ENCODE data around the gene ARPC2.
A peak's percentile ranks its signal among the peaks of the same experiment; 100 is the strongest.

ARPC2 gene

GRCh38 chr2:218180467-218181114, 36.4 kb upstream of the ARPC2 start:
- Histone ChIP-seq H3K27me3 (ENCODE audit: insufficient read depth, poor library complexity, severe bottlenecking) (no peaks in the 10 kb centered on the region), H3K4me3 (replicated peaks; ENCODE audit: insufficient read depth, low read length) (no peak overlapping the region), H3K27ac (replicated peaks) (no peak overlapping the region)
- DNase-seq (ENCODE audit: low read depth in 1 of 2, low spot score in 1 of 2) = no peak
- TF ChIP-seq POLR2AphosphoS5 (IDR thresholded peaks at IDR 0.05; ENCODE audit: low read depth) = no peak
- TF ChIP-seq REST (IDR thresholded peaks at IDR 0.05; ENCODE audit: insufficient replicate concordance, low read depth) = no peak
- TF ChIP-seq SPI1 (IDR thresholded peaks at IDR 0.05; ENCODE audit: borderline replicate concordance, low read depth) = no peak
- TF ChIP-seq GABPA (IDR thresholded peaks at IDR 0.05; ENCODE audit: low read depth) = no peak
- TF ChIP-seq CTCF (IDR thresholded peaks at IDR 0.05; ENCODE audit: insufficient read depth, low read length) = no peak

GRCh38 chr2:218184331-218184730, 32.7 kb upstream of the ARPC2 start:
- DNase-seq (ENCODE audit: low read depth in 1 of 2, low spot score in 1 of 2) = no peak
- no peak overlapping the region for H3K4me3 ChIP-seq (replicated peaks; ENCODE audit: insufficient read depth, low read length)
- no peaks in the 10 kb centered on the region for H3K27me3 ChIP-seq (ENCODE audit: insufficient read depth, poor library complexity, severe bottlenecking)
- H3K27ac ChIP-seq (replicated peaks) = no peak overlapping the region
- no peak for TF ChIP-seq CTCF (IDR thresholded peaks at IDR 0.05; ENCODE audit: insufficient read depth, low read length)
- no peak for TF ChIP-seq POLR2AphosphoS5 (IDR thresholded peaks at IDR 0.05; ENCODE audit: low read depth)
- no peak for TF ChIP-seq SPI1 (IDR thresholded peaks at IDR 0.05; ENCODE audit: borderline replicate concordance, low read depth)
- TF ChIP-seq GABPA (IDR thresholded peaks at IDR 0.05; ENCODE audit: low read depth) = no peak
- TF ChIP-seq REST (IDR thresholded peaks at IDR 0.05; ENCODE audit: insufficient replicate concordance, low read depth) = no peak

GRCh38 chr2:218186355-218186766, 30.6 kb upstream of the ARPC2 start:
- H3K4me3 ChIP-seq (replicated peaks; ENCODE audit: insufficient read depth, low read length) = no peak overlapping the region
- TF ChIP-seq CTCF (IDR thresholded peaks at IDR 0.05; ENCODE audit: insufficient read depth, low read length) = peak; percentile 67
- TF ChIP-seq REST (IDR thresholded peaks at IDR 0.05; ENCODE audit: insufficient replicate concordance, low read depth) = no peak
- TF ChIP-seq GABPA (IDR thresholded peaks at IDR 0.05; ENCODE audit: low read depth) = no peak
- TF ChIP-seq SPI1 (IDR thresholded peaks at IDR 0.05; ENCODE audit: borderline replicate concordance, low read depth) = no peak
- TF ChIP-seq POLR2AphosphoS5 (IDR thresholded peaks at IDR 0.05; ENCODE audit: low read depth) = no peak
- no peaks in the 10 kb centered on the region for H3K27me3 ChIP-seq (ENCODE audit: insufficient read depth, poor library complexity, severe bottlenecking)
- no peak overlapping the region for H3K27ac ChIP-seq (replicated peaks)
- DNase-seq (ENCODE audit: low read depth in 1 of 2, low spot score in 1 of 2) = peak; percentile 73 to 79
